ENCODE data around the gene TTLL1. TPM values are rescaled to one million over a fixed set of nuclear protein-coding genes. Genes with fewer than 3 reads are reported as not detected.
A peak's percentile ranks its signal among the peaks of the same experiment; 100 is the strongest.
"Not testable (repeated sequence)": the region's sequence is repeated elsewhere in the genome, so short reads cannot be mapped to it uniquely, and the experiment has no call there.

Gene TTLL1
- total RNA-seq, 1 experiment from 2014 or later: 15.8 TPM

- no peaks in the 10 kb centered on the region for H3K4me1 ChIP-seq (replicated peaks)
- DNase-seq (ENCODE audit: low read depth in 1 of 2, low spot score in 2 of 2): no peak
- H3K4me3 ChIP-seq: no peak overlapping the region
- H3K9me3 ChIP-seq (replicated peaks): no peaks in the 10 kb centered on the region
- H3K27ac ChIP-seq: no peak overlapping the region
- no peaks in the 10 kb centered on the region for H3K27me3 ChIP-seq (replicated peaks)
- H3K36me3 ChIP-seq: no peaks in the 10 kb centered on the region
These were observed 29.8 kb upstream of the TTLL1 start for GRCh38 chr22:43118953-43119458.

GRCh38 chr22:43118024-43118849, 29.0 kb upstream of the TTLL1 start:
- DNase-seq (ENCODE audit: low read depth in 1 of 2, low spot score in 2 of 2): no peak
- Histone ChIP-seq H3K4me1 (replicated peaks) (no peaks in the 10 kb centered on the region), H3K9me3 (replicated peaks) (no peaks in the 10 kb centered on the region), H3K4me3 (no peak overlapping the region), H3K27me3 (replicated peaks) (no peaks in the 10 kb centered on the region), H3K36me3 (no peaks in the 10 kb centered on the region), H3K27ac (no peak overlapping the region)

GRCh38 chr22:43116932-43117331, 27.7 kb upstream of the TTLL1 start:
- DNase-seq (ENCODE audit: low read depth in 1 of 2, low spot score in 2 of 2): no peak
- no peaks in the 10 kb centered on the region for H3K27me3 ChIP-seq (replicated peaks)
- no peaks in the 10 kb centered on the region for H3K36me3 ChIP-seq
- no peaks in the 10 kb centered on the region for H3K9me3 ChIP-seq (replicated peaks)
- no peak overlapping the region for H3K4me3 ChIP-seq
- H3K4me1 ChIP-seq (replicated peaks): no peaks in the 10 kb centered on the region
- no peak overlapping the region for H3K27ac ChIP-seq

GRCh38 chr22:43114958-43115357, 25.8 kb upstream of the TTLL1 start:
- Histone ChIP-seq H3K4me3 (no peak overlapping the region), H3K27ac (no peak overlapping the region), H3K36me3 (peaks cover 4% of the 10 kb centered on the region; the same call in 1 of the 2 replicates), H3K9me3 (replicated peaks) (peaks cover 4% of the 10 kb centered on the region; the same call in 1 of the 2 replicates), H3K4me1 (replicated peaks) (peaks cover 14% of the 10 kb centered on the region), H3K27me3 (replicated peaks) (peaks cover 17% of the 10 kb centered on the region)
- DNase-seq (ENCODE audit: low read depth in 1 of 2, low spot score in 2 of 2): no peak

GRCh38 chr22:43113526-43114251, 24.5 kb upstream of the TTLL1 start:
- Histone ChIP-seq H3K4me1 (replicated peaks) (peaks cover 14% of the 10 kb centered on the region), H3K27ac (no peak overlapping the region), H3K27me3 (replicated peaks) (peaks cover 18% of the 10 kb centered on the region), H3K4me3 (no peak overlapping the region), H3K36me3 (peaks cover 4% of the 10 kb centered on the region; the same call in 1 of the 2 replicates), H3K9me3 (replicated peaks) (peaks cover 4% of the 10 kb centered on the region; the same call in 1 of the 2 replicates)
- DNase-seq (ENCODE audit: low read depth in 1 of 2, low spot score in 2 of 2): no peak

- no peak for DNase-seq (ENCODE audit: low read depth in 1 of 2, low spot score in 2 of 2)
- H3K9me3 ChIP-seq (replicated peaks): peaks cover 4% of the 10 kb centered on the region; the same call in 1 of the 2 replicates
- peaks cover 4% of the 10 kb centered on the region; the same call in 1 of the 2 replicates for H3K36me3 ChIP-seq
- H3K27me3 ChIP-seq (replicated peaks): peaks cover 18% of the 10 kb centered on the region
- peaks cover 14% of the 10 kb centered on the region for H3K4me1 ChIP-seq (replicated peaks)
- H3K4me3 ChIP-seq: peak overlapping the region; percentile 47
- H3K27ac ChIP-seq: no peak overlapping the region
These were observed 21.9 kb upstream of the TTLL1 start for GRCh38 chr22:43110927-43111623.

- Histone ChIP-seq H3K27ac (no peak within 1 kb of the TSS), H3K4me3 (peak within 1 kb of the TSS; percentile 47), H3K9me3 (replicated peaks) (peaks cover 4% of the 10 kb centered on the region; the same call in 1 of the 2 replicates), H3K36me3 (peaks cover 4% of the 10 kb centered on the region; the same call in 1 of the 2 replicates), H3K4me1 (replicated peaks) (peaks cover 14% of the 10 kb centered on the region), H3K27me3 (replicated peaks) (peaks cover 18% of the 10 kb centered on the region)
- peak; percentile 17 to 65 for DNase-seq (ENCODE audit: low read depth in 1 of 2, low spot score in 2 of 2)
These were observed 21.3 kb upstream of the TTLL1 start, which contains the start of gene BIK for GRCh38 chr22:43110444-43110926. Gene BIK, plus strand, starts transcription at chr22:43110750. Its CDS starts 13,273 bp downstream, at chr22:43124023.

- H3K9me3 ChIP-seq (replicated peaks): peaks cover 4% of the 10 kb centered on the region; the same call in 1 of the 2 replicates
- DNase-seq (ENCODE audit: low read depth in 1 of 2, low spot score in 2 of 2): no peak
- peaks cover 4% of the 10 kb centered on the region; the same call in 1 of the 2 replicates for H3K36me3 ChIP-seq
- H3K27me3 ChIP-seq (replicated peaks): peaks cover 18% of the 10 kb centered on the region
- peak overlapping the region; percentile 47 for H3K4me3 ChIP-seq
- peaks cover 14% of the 10 kb centered on the region for H3K4me1 ChIP-seq (replicated peaks)
- H3K27ac ChIP-seq: no peak overlapping the region
These were observed 20.8 kb upstream of the TTLL1 start for GRCh38 chr22:43109921-43110443.

- Histone ChIP-seq H3K27me3 (replicated peaks) (peaks cover 18% of the 10 kb centered on the region), H3K4me3 (no peak overlapping the region), H3K36me3 (peaks cover 4% of the 10 kb centered on the region; the same call in 1 of the 2 replicates), H3K27ac (no peak overlapping the region), H3K9me3 (replicated peaks) (peaks cover 4% of the 10 kb centered on the region; the same call in 1 of the 2 replicates), H3K4me1 (replicated peaks) (peaks cover 14% of the 10 kb centered on the region)
- no peak for DNase-seq (ENCODE audit: low read depth in 1 of 2, low spot score in 2 of 2)
These were observed 20.3 kb upstream of the TTLL1 start for GRCh38 chr22:43109511-43109910.

GRCh38 chr22:43106302-43106701, 17.1 kb upstream of the TTLL1 start:
- Histone ChIP-seq H3K27me3 (replicated peaks) (peaks cover 12% of the 10 kb centered on the region), H3K27ac (no peak overlapping the region), H3K36me3 (peaks cover 4% of the 10 kb centered on the region; the same call in 1 of the 2 replicates), H3K9me3 (replicated peaks) (peaks cover 4% of the 10 kb centered on the region; the same call in 1 of the 2 replicates), H3K4me3 (no peak overlapping the region), H3K4me1 (replicated peaks) (peaks cover 11% of the 10 kb centered on the region)
- no peak for DNase-seq (ENCODE audit: low read depth in 1 of 2, low spot score in 2 of 2)

GRCh38 chr22:43104950-43105349, 15.8 kb upstream of the TTLL1 start:
- not testable (repeated sequence) for H3K27me3 ChIP-seq (replicated peaks); H3K4me3 ChIP-seq; DNase-seq (ENCODE audit: low read depth in 1 of 2, low spot score in 2 of 2); H3K27ac ChIP-seq; H3K36me3 ChIP-seq; H3K9me3 ChIP-seq (replicated peaks); H3K4me1 ChIP-seq (replicated peaks)

GRCh38 chr22:43104056-43104625, 14.9 kb upstream of the TTLL1 start:
- not testable (repeated sequence) for H3K27me3 ChIP-seq (replicated peaks); DNase-seq (ENCODE audit: low read depth in 1 of 2, low spot score in 2 of 2); H3K9me3 ChIP-seq (replicated peaks); H3K27ac ChIP-seq; H3K36me3 ChIP-seq; H3K4me3 ChIP-seq
- peaks cover 11% of the 10 kb centered on the region for H3K4me1 ChIP-seq (replicated peaks)
